GM12873 (cell line): ENCODE results near the gene ATXN1L.

Experiments
- CTCF ChIP-seq: IDR thresholded peaks from 2 replicates; pipeline ENCODE4 v1.5.1; 2012; ENCODE audit warnings: low read depth, mild to moderate bottlenecking, moderate library complexity, low read length, control low read depth; ENCODE audit not compliant: insufficient read depth; ENCODE audit errors: missing control alignments

ATXN1L gene

GRCh38 chr16:71902656-71903365, 57.0 kb downstream of the ATXN1L start:
- no peak for TF ChIP-seq CTCF

GRCh38 chr16:71903608-71904007, 57.8 kb downstream of the ATXN1L start:
- no peak for TF ChIP-seq CTCF

GRCh38 chr16:71904239-71904638, 58.5 kb downstream of the ATXN1L start:
- no peak for TF ChIP-seq CTCF
